Transverse colon (tissue), 4 donors: ENCODE measurements around the gene NPR1. TPM values are rescaled to one million over a fixed set of nuclear protein-coding genes. Genes with fewer than 3 reads are reported as not detected.

ENCODE experiments used
- DNase-seq: peaks from one replicate; pipeline ENCODE4 v3.0.0-alpha.2; 2019
- H3K27ac ChIP-seq, 4 donors: fragments of 200-600 bp; sonication (generic); 2 replicates each; pipeline ENCODE4 v1.5.1; 2016 to 2018; ENCODE audit warnings: inconsistent platforms in 4 of 4
- H3K27me3 ChIP-seq: fragments of 200-600 bp; sonication (generic); 2 replicates; pipeline ENCODE4 v1.5.1; 2017; ENCODE audit warnings: inconsistent platforms
- H3K36me3 ChIP-seq, 4 donors: fragments of 200-600 bp; sonication (generic); 2 replicates each; pipeline ENCODE4 v1.5.1; 2017 to 2019; ENCODE audit warnings: inconsistent platforms in 4 of 4
- H3K4me1 ChIP-seq, 4 donors: fragments of 200-600 bp; sonication (generic); 2 replicates each; pipeline ENCODE4 v1.5.1; 2017 to 2020; ENCODE audit warnings: inconsistent platforms in 4 of 4
- H3K4me3 ChIP-seq, 4 donors: fragments of 200-600 bp; sonication (generic); 1 replicate in 1 of 4; 2 replicates in 3 of 4; pipeline versions ENCODE4 v1.5.1 to v1.6.1; 2017 to 2019; ENCODE audit warnings: inconsistent platforms in 4 of 4
- H3K9me3 ChIP-seq, 2 donors: fragments of 200-600 bp; sonication (generic); 2 replicates each; pipeline ENCODE4 v1.5.1; 2017 to 2019; ENCODE audit warnings: inconsistent platforms in 2 of 2
- EP300 ChIP-seq: sonication (generic); formaldehyde crosslinking; IDR thresholded peaks from one replicate; pipeline ENCODE4 v1.6.1; 2017; ENCODE audit warnings: antibody characterized with exemption, low read depth
- POLR2A ChIP-seq: fragments of 450-650 bp; IDR thresholded peaks from one replicate; pipeline ENCODE4 v1.6.1; 2016; ENCODE audit warnings: antibody characterized with exemption, mild to moderate bottlenecking, moderate library complexity
- POLR2AphosphoS5 ChIP-seq, 3 donors: sonication (generic); formaldehyde crosslinking; IDR thresholded peaks; one replicate each; pipeline ENCODE4 v1.6.1; 2016; ENCODE audit warnings: antibody characterized with exemption in 3 of 3
- WGBS, 2 donors: methylation state at CpG; one replicate each; pipeline ENCODE4 v1.1.5; 2018; ENCODE audit warnings: low coverage in 1 of 2; 5-methylcytosine and 5-hydroxymethylcytosine counted together
- in situ Hi-C, 4 donors: fragments of 200-750 bp; cut with MboI; loops; one replicate each; pipeline versions ENCODE4 v1.15.0 to v1.15.1; 2017; ENCODE audit warnings: low sequenced_read_pairs in 3 of 4, low pct_ligation_motif_present in 1 of 4, low pct_unique_long_range_greater_than_20kb in 1 of 4
- intact Hi-C: fragments of 100-400 bp; cut with DNase I; formaldehyde crosslinking; loops from one replicate; pipeline ENCODE4 v1.15.1; 2023; ENCODE audit warnings: low total_unique reads
- total RNA-seq, 4 donors: library from RNA; depleted of rRNA; stranded (reverse); fragments of >200 nt; gene quantifications; one replicate each; pipeline ENCODE4 v1.1.0, GENCODE V29; 2016
- TF ChIP-seq, protein P1 (sequence below), 5 experiments: fragments of 200-600 bp in 3 of 5; fragments of 450-650 bp in 2 of 5; sonication (generic) in 3 of 5; IDR thresholded peaks; 1 replicate in 2 of 5; 2 replicates in 3 of 5; pipeline ENCODE4 v1.5.1; 2016 to 2017; ENCODE audit warnings: antibody characterized with exemption in 5 of 5, inconsistent platforms in 3 of 5, mild to moderate bottlenecking in 2 of 5, moderate library complexity in 1 of 5

Gene NPR1
- total RNA-seq, result 10 to 100 TPM in 3 of 4 donors, 1 to 10 TPM in 1; 9.8 to 25.1 (median 13.4) TPM

DNA sequence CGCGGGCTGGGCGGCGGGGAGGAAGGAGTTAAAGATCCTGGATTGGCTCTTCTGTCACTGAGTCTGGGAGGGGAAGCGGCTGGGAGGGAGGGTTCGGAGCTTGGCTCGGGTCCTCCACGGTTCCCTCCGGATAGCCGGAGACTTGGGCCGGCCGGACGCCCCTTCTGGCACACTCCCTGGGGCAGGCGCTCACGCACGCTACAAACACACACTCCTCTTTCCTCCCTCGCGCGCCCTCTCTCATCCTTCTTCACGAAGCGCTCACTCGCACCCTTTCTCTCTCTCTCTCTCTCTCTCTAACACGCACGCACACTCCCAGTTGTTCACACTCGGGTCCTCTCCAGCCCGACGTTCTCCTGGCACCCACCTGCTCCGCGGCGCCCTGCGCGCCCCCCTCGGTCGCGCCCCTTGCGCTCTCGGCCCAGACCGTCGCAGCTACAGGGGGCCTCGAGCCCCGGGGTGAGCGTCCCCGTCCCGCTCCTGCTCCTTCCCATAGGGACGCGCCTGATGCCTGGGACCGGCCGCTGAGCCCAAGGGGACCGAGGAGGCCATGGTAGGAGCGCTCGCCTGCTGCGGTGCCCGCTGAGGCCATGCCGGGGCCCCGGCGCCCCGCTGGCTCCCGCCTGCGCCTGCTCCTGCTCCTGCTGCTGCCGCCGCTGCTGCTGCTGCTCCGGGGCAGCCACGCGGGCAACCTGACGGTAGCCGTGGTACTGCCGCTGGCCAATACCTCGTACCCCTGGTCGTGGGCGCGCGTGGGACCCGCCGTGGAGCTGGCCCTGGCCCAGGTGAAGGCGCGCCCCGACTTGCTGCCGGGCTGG lies at the start of gene NPR1:
Gene NPR1 (plus strand): TSS at position 170 of the 818 bp plus-strand sequence. CDS start 421 bp downstream, at position 591.
- intact Hi-C loops (loop anchor here (1.0 to 10.0 kb wide), 3 partner anchors 70 to 306 kb away; partner anchors contain the start of gene RAB13), in situ Hi-C loops (loop anchor here in 3 of 4 donors (10.0 to 25.0 kb wide), 4 partner anchors 66 to 309 kb away; partner anchors contain the start of genes RAB13 (in 2 of the 3), JTB (in 1 of the 3), RPS27 (in 1 of the 3) and SLC27A3 (in 1 of the 3))
- Histone ChIP-seq H3K4me3 (peak within 1 kb of the TSS; percentile 16 to 53 (median 43)), H3K4me1 (peaks cover 10 to 27% (median 20%) of the 10 kb centered on the region in 4 donors), H3K36me3 (no peaks in the 10 kb centered on the region), H3K27ac (peak within 1 kb of the TSS; percentile 15 to 64 (median 39)), H3K27me3 (peaks cover 49% of the 10 kb centered on the region), H3K9me3 (no peaks in the 10 kb centered on the region)
- peak; percentile 33 for DNase-seq
- WGBS, 2 donors, result 1% methylated on average over 41 of the region's 78 CpGs; no CpG with 5 or more reads in 1 of the 2 donors
- TF ChIP-seq, protein P1, sequence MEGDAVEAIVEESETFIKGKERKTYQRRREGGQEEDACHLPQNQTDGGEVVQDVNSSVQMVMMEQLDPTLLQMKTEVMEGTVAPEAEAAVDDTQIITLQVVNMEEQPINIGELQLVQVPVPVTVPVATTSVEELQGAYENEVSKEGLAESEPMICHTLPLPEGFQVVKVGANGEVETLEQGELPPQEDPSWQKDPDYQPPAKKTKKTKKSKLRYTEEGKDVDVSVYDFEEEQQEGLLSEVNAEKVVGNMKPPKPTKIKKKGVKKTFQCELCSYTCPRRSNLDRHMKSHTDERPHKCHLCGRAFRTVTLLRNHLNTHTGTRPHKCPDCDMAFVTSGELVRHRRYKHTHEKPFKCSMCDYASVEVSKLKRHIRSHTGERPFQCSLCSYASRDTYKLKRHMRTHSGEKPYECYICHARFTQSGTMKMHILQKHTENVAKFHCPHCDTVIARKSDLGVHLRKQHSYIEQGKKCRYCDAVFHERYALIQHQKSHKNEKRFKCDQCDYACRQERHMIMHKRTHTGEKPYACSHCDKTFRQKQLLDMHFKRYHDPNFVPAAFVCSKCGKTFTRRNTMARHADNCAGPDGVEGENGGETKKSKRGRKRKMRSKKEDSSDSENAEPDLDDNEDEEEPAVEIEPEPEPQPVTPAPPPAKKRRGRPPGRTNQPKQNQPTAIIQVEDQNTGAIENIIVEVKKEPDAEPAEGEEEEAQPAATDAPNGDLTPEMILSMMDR (IDR thresholded peaks at IDR 0.05), result no peak
- TF ChIP-seq EP300, result no peak
- no peak for TF ChIP-seq POLR2A
- TF ChIP-seq POLR2AphosphoS5 (IDR thresholded peaks at IDR 0.05), result no peak

DNA sequence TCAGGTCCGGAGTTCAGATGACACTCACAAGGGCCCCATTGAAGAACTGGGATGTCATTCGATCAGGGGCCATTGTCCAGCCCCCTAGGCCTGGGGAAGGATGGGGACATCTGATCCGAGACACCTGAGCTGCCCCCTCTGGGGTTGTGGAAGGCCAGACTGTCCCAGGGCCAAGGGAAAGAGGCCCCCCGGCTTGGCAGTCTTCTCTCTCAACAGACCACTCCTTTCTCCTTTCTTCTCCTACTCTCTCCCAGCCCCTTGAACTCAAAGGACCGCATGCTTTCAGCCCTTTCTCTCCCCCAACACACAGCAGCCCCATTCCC lies 49.2 kb upstream of the NPR1 start:
- Histone ChIP-seq H3K9me3 (no peaks in the 10 kb centered on the region), H3K4me1 (peaks cover 14 to 57% (median 35%) of the 10 kb centered on the region in 4 donors), H3K36me3 (no peaks in the 10 kb centered on the region), H3K27me3 (no peaks in the 10 kb centered on the region), H3K4me3 (no peak overlapping the region), H3K27ac (no peak overlapping the region)
- no peak for DNase-seq
- TF ChIP-seq, protein P1 (IDR thresholded peaks at IDR 0.05), result no peak
- TF ChIP-seq POLR2AphosphoS5 (IDR thresholded peaks at IDR 0.05) (no peak), POLR2A (no peak), EP300 (no peak)
- intact Hi-C loops, result no loop called here
- in situ Hi-C loops, result no loop called here
- WGBS, 2 donors, result 86 to 93% methylated on average over 1 to 5 of the region's 5 CpGs

DNA sequence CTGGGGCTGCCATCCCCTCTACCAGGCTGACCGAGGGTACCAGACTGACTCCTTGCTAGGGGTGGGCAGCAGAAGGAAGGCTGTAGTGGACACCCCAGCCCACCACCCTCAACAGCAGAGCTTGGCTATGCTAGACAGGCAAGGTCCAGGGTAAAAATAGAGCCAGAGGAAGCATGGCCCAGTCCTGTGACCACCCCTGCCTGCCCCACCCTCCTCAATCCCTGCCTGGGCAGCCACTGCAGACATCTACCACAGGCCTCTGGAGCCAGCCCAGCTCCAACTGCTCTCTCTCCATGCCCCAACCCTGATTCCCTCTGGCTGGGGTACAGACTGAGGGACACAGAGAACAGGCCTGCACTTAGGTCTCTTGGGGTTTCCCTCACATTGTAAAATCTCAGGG lies 48.5 kb upstream of the NPR1 start:
- H3K4me3 ChIP-seq, result no peak overlapping the region
- DNase-seq, result no peak
- intact Hi-C loops (no loop called here), in situ Hi-C loops (no loop called here)
- H3K9me3 ChIP-seq, result no peaks in the 10 kb centered on the region
- no peaks in the 10 kb centered on the region for H3K27me3 ChIP-seq
- no peak overlapping the region for H3K27ac ChIP-seq
- no peaks in the 10 kb centered on the region for H3K36me3 ChIP-seq
- 100% methylated on average over 1 of the region's 1 CpG; no CpG with 5 or more reads in 1 of the 2 donors for WGBS, 2 donors
- TF ChIP-seq POLR2A (no peak), EP300 (no peak), POLR2AphosphoS5 (IDR thresholded peaks at IDR 0.05) (no peak)
- TF ChIP-seq, protein P1 (IDR thresholded peaks at IDR 0.05), result no peak
- peaks cover 12 to 54% (median 36%) of the 10 kb centered on the region in 4 donors for H3K4me1 ChIP-seq

DNA sequence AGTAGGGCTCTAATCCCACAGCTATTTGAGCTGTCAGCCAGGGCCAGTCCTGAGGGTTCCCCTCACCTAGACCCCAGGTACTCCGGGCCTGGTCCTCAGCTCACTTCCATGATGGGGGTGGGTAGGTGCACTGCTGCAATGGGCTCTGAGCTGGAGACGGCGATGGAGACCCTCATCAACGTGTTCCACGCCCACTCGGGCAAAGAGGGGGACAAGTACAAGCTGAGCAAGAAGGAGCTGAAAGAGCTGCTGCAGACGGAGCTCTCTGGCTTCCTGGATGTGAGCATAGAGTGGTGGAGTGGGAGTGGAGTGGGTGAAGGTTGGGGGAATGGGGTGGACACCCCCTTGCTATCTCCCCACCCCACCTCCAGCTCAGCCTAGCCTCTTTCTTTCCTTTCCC lies 48.1 kb upstream of the NPR1 start:
- DNase-seq, result no peak
- no peak overlapping the region for H3K4me3 ChIP-seq
- intact Hi-C loops (no loop called here), in situ Hi-C loops (no loop called here)
- H3K27ac ChIP-seq, result peak overlapping the region in 1 of 4 donors; percentile 23
- no peaks in the 10 kb centered on the region for H3K36me3 ChIP-seq
- H3K4me1 ChIP-seq, result peaks cover 13 to 55% (median 41%) of the 10 kb centered on the region in 4 donors
- H3K9me3 ChIP-seq, result no peaks in the 10 kb centered on the region
- TF ChIP-seq EP300 (no peak), POLR2AphosphoS5 (IDR thresholded peaks at IDR 0.05) (no peak), POLR2A (no peak)
- TF ChIP-seq, protein P1 (IDR thresholded peaks at IDR 0.05), result no peak
- H3K27me3 ChIP-seq, result no peaks in the 10 kb centered on the region
- 82 to 90% methylated on average over 2 to 7 of the region's 7 CpGs for WGBS, 2 donors
